ENCODE results near the gene NDUFS1.
"Not testable (repeated sequence)": the region's sequence is repeated elsewhere in the genome, so short reads cannot be mapped to it uniquely, and the experiment has no call there.

NDUFS1 gene

DNA sequence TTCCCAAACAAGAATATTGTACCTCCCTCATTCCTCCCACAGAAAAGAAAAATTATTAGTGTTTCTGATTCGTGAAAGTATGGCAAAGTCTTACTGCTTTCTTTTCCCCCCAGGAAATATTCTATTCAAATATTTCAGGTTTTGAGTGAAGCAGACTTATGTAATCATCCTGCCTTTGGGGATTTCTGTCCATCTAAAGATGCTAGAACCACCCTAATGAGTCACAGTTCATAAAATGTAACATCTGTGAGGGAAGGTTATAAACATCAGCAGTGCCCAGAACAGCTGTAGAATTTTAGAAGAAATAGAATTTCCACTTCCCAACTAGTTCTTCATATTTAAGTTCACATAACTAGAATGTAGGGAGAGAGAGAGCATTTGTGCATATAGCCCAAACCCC is 39.4 kb upstream of the NDUFS1 start:
- DNase-seq (ENCODE audit: extremely low read depth, low read depth) = no peak

DNA sequence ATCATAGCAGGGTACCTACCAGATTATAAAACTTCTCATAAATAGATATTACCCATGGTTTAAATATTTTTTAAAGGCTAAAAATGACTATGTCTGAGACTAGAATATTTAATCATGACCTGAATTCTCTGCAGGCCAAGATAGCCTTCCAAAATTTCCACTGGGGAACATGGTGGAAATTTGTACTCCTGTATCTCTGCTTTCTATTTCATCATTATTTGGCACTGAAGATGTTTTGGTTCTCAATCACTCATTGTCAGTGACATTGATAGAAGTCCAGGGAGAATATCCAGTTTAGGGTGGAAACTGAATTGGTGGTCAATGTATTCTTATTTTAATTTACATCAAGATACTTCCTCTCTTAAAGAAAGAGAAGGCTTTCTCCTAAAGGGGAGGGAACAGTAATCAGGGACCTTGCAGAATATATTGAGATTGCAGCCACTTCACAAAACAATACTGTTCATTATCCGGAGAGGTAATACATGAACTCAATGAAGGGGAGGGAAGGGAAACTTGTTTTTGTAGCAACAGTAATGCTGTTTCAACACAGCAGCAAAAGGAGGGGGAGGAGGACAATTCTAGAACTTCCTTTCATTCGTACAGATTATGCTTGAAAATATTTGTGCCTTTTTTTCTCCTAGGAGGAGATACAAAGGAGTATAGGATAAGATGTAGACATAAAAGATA is 34.6 kb upstream of the NDUFS1 start:
- DNase-seq (ENCODE audit: extremely low read depth, low read depth) = no peak
- TF ChIP-seq, protein P1, sequence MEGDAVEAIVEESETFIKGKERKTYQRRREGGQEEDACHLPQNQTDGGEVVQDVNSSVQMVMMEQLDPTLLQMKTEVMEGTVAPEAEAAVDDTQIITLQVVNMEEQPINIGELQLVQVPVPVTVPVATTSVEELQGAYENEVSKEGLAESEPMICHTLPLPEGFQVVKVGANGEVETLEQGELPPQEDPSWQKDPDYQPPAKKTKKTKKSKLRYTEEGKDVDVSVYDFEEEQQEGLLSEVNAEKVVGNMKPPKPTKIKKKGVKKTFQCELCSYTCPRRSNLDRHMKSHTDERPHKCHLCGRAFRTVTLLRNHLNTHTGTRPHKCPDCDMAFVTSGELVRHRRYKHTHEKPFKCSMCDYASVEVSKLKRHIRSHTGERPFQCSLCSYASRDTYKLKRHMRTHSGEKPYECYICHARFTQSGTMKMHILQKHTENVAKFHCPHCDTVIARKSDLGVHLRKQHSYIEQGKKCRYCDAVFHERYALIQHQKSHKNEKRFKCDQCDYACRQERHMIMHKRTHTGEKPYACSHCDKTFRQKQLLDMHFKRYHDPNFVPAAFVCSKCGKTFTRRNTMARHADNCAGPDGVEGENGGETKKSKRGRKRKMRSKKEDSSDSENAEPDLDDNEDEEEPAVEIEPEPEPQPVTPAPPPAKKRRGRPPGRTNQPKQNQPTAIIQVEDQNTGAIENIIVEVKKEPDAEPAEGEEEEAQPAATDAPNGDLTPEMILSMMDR (IDR thresholded peaks at IDR 0.05; ENCODE audit: low read depth, low read length) = no peak

More for the DNA sequence above, 39.4 kb upstream of the NDUFS1 start:
- TF ChIP-seq, protein P1 (IDR thresholded peaks at IDR 0.05; ENCODE audit: low read depth, low read length) = no peak

DNA sequence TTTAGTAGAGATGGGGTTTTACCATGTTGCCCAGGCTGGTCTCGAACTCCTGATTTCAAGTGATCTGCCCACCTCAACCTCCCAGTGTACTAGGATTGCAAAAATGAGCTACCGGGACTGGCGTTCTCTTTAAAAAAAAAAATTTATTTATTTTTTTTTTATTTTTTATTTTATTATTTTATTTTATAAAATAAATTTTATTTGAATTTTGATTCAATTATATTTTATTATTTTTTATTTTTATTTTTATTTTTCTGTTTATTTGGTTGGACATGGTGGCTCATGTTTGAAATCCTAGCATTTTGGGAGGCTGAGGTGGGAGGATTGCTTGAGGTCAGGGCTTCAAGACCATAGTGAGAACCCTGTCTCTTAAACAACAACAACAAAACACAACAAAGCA is 32.9 kb upstream of the NDUFS1 start:
- TF ChIP-seq, protein P1 (IDR thresholded peaks at IDR 0.05; ENCODE audit: low read depth, low read length) = no peak
- DNase-seq (ENCODE audit: extremely low read depth, low read depth) = no peak

DNA sequence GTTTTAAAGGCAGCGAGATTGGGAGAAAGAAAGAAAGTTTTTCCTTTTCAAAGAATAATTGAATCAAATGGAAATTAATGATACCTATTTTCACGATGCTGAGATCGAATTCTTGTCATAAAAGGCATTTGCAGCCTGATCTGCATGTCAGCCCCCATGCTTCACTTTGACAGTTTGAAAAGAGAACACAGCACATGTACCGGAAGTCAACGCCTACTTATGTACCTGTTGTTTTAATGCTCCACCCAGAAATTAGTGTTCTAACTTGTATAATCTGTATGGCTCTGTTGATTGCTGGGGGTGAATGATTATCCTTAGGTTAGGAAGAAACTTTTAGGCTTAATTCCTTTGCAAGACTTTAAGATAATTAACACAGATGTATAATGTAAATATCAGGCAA is 31.4 kb upstream of the NDUFS1 start:
- DNase-seq (ENCODE audit: extremely low read depth, low read depth) = no peak
- TF ChIP-seq, protein P1 (IDR thresholded peaks at IDR 0.05; ENCODE audit: low read depth, low read length) = no peak

DNA sequence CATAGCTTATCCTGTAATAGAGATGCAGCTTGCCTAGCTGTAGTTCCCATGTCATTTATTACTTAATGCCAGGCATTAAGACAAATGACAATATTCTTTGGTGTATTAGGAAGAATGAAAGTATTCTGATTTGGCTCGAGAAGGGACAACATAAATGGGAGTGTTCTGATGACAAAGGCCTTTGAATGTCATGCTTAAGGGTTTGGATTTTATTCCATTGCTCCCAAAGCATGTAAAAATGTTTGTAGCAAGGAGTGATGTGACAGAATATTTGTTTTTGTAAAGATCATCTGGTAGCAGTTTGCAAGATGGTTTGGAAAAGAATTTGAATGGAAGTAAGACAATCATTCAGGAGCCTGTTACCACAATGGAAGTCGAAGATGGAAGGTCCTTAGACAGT is 30.9 kb upstream of the NDUFS1 start:
- TF ChIP-seq, protein P1 (IDR thresholded peaks at IDR 0.05; ENCODE audit: low read depth, low read length) = no peak

DNA sequence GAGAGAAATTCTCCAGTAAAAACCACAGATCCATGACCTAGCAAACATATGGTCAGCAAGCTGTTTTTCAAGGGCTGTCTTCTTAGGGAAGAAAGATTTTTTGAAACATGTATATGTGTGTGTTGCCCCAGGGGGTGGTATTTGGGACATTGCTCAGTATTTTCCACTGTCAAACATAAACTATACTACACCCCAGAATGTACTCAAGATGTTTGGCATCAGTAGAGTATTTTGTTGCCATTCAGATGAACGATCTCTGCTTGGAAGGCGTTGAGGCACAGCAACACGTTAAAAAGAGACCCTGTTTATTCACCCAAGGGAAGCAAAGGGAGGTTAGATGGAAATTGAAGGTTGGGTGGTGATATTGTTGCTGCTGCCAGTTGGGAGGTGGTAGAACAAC is 30.4 kb upstream of the NDUFS1 start:
- TF ChIP-seq, protein P1 (IDR thresholded peaks at IDR 0.05; ENCODE audit: low read depth, low read length) = no peak
- DNase-seq (ENCODE audit: extremely low read depth, low read depth) = no peak

More for the DNA sequence above, 30.9 kb upstream of the NDUFS1 start:
- no peak for DNase-seq (ENCODE audit: extremely low read depth, low read depth)

DNA sequence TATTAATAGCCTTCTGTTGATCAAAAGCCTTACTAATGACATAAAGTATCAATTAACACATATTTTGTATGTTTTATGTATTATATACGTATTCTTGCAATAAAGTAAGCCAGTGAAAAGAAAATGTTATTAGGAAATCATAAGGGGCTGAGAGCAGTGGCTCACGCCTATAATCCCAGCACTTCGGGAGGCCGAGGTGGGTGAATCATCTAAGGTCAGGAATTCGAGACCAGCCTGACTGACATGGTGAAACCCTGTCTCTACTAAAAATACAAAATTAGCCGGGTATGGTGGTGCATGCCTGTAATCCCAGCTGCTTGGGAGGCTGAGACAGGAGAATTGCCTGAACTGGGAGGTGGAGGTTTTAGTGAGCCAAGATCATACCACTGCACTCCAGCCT is 22.3 kb upstream of the NDUFS1 start:
- DNase-seq (ENCODE audit: extremely low read depth, low read depth) = not testable (repeated sequence)

DNA sequence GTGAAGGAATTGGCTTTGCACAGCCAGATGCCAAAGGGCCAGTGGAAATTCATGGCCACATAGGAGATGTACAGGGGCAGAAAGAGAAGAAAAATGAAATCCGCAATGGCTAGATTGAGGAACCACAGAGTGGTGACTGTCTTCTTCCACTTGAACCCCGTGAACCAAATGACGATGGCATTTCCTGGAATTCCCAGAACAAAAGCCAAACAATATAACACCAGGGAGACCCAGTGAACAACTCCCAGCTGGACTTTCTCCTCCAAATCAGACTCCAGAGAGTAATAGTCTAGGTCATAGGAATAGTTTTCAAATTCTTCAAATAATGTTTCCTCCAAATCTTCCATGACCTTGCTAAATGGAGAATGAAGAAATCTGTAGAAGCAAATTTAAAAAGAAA is 17.7 kb upstream of the NDUFS1 start:
- TF ChIP-seq, protein P1 (IDR thresholded peaks at IDR 0.05; ENCODE audit: low read depth, low read length) = no peak
- no peak for DNase-seq (ENCODE audit: extremely low read depth, low read depth)

All from AG09319 (cell line).